Liver (tissue), 3 donors: ENCODE data around the gene KIAA0753.

Experiments
- ATF3 ChIP-seq: IDR thresholded peaks from 2 replicates; pipeline ENCODE4 v1.6.1; 2016; ENCODE audit warnings: antibody characterized with exemption
- CTCF ChIP-seq: fragments of 150-350 bp; IDR thresholded peaks from 2 replicates; pipeline ENCODE4 v1.5.1; 2017; ENCODE audit warnings: improper control_type of control experiment, low read depth, low read length; ENCODE audit not compliant: missing input control
- GABPA ChIP-seq, 2 donors: IDR thresholded peaks in 1 of 2; conservative IDR thresholded peaks in 1 of 2; 2 replicates each; pipeline ENCODE4 v1.6.1; 2016; ENCODE audit warnings: antibody characterized with exemption in 2 of 2, mild to moderate bottlenecking in 1 of 2, moderate library complexity in 1 of 2
- HNF4A ChIP-seq, 2 donors: conservative IDR thresholded peaks; 2 replicates each; pipeline ENCODE4 v1.6.1; 2016; ENCODE audit warnings: antibody characterized with exemption in 2 of 2, mild to moderate bottlenecking in 2 of 2
- JUND ChIP-seq, 2 donors: IDR thresholded peaks; 2 replicates each; pipeline ENCODE4 v1.6.1; 2016; ENCODE audit warnings: antibody characterized with exemption in 2 of 2
- MAX ChIP-seq: IDR thresholded peaks from 2 replicates; pipeline ENCODE4 v1.6.1; 2016; ENCODE audit warnings: antibody characterized with exemption
- NR2F2 ChIP-seq: IDR thresholded peaks from 2 replicates; pipeline ENCODE4 v1.6.1; 2016; ENCODE audit warnings: antibody characterized with exemption
- RAD21 ChIP-seq, 2 donors: IDR thresholded peaks; 2 replicates each; pipeline ENCODE4 v1.6.1; 2016; ENCODE audit warnings: antibody characterized with exemption in 2 of 2, mild to moderate bottlenecking in 2 of 2
- REST ChIP-seq: IDR thresholded peaks from 2 replicates; pipeline ENCODE4 v1.6.1; 2016; ENCODE audit warnings: antibody characterized with exemption, mild to moderate bottlenecking
- RXRA ChIP-seq, 2 donors: IDR thresholded peaks; 2 replicates each; pipeline ENCODE4 v1.6.1; 2017 to 2018; ENCODE audit warnings: antibody characterized with exemption in 2 of 2, mild to moderate bottlenecking in 1 of 2
- SP1 ChIP-seq: IDR thresholded peaks from 2 replicates; pipeline ENCODE4 v1.6.1; 2018; ENCODE audit warnings: antibody characterized with exemption, mild to moderate bottlenecking
- TAF1 ChIP-seq: conservative IDR thresholded peaks from 2 replicates; pipeline ENCODE4 v1.6.1; 2016; ENCODE audit warnings: antibody characterized with exemption, mild to moderate bottlenecking
- YY1 ChIP-seq: IDR thresholded peaks from 2 replicates; pipeline ENCODE4 v1.6.1; 2016; ENCODE audit warnings: antibody characterized with exemption, mild to moderate bottlenecking
- ZBTB33 ChIP-seq: IDR thresholded peaks from 2 replicates; pipeline ENCODE4 v1.6.1; 2016; ENCODE audit warnings: antibody characterized with exemption
- donor health status: healthy.
- donor health status: healthy.

GRCh38 chr17:6596081-6596480 lies 44.4 kb downstream of the KIAA0753 start:
- TF ChIP-seq GABPA (IDR thresholded peaks at IDR 0.05 in 1 of 2, conservative IDR thresholded peaks at IDR 0.05 in 1 of 2) (no peak), NR2F2 (no peak), CTCF (no peak), ATF3 (no peak), MAX (no peak), TAF1 (no peak), RXRA (IDR thresholded peaks at IDR 0.05) (no peak), ZBTB33 (no peak), SP1 (no peak), REST (no peak), JUND (IDR thresholded peaks at IDR 0.05) (no peak), HNF4A (conservative IDR thresholded peaks at IDR 0.05) (no peak), RAD21 (IDR thresholded peaks at IDR 0.05) (no peak), YY1 (no peak)
